ENCODE measurements around the gene SYTL3. TPM values are rescaled to one million over a fixed set of nuclear protein-coding genes. Genes with fewer than 3 reads are reported as not detected.

The SYTL3 gene
- total and polyA plus RNA-seq, 2 experiments from 2014 or later, result 0.07 TPM; not detected in 1

DNA sequence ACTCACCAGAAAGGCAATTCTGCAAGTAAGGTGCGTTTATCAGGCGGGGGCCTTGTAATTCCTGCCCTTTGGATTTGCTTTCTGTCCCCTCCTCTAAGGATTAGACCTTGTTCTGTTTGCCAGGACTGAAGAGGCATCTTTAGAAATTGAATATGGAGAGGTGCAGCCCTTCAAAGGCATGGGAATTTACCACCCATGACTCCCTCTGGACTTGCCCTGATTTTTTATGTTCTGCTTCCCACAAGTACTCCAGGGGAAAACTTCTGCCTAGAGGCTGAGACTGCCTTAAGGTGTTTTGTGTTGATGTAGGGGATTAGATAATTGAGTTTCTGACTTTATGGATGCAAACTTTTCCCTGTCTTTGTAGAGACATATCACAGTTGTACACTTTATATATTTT, 30.2 kb downstream of the SYTL3 start (continued):
- no peak for TF ChIP-seq REST (IDR thresholded peaks at IDR 0.05; ENCODE audit: unreplicated experiment)
- TF ChIP-seq STAT1 (IDR thresholded peaks at IDR 0.05; ENCODE audit: unreplicated experiment), result no peak
- TF ChIP-seq EZH2 (IDR thresholded peaks at IDR 0.05; ENCODE audit: low read depth, unreplicated experiment), result no peak
- TF ChIP-seq ZNF114 (CRISPR knock-in tag; IDR thresholded peaks at IDR 0.05), result no peak
- no peak for TF ChIP-seq JUNB (IDR thresholded peaks at IDR 0.05; ENCODE audit: unreplicated experiment)
- TF ChIP-seq ZNF331 (CRISPR knock-in tag; IDR thresholded peaks at IDR 0.05; ENCODE audit: low read depth), result no peak
- no peak for TF ChIP-seq EZH2phosphoT487 (IDR thresholded peaks at IDR 0.05; ENCODE audit: unreplicated experiment)
- no peak for TF ChIP-seq ETS1 (IDR thresholded peaks at IDR 0.05)
- TF ChIP-seq NANOG (IDR thresholded peaks at IDR 0.05; ENCODE audit: borderline replicate concordance), result no peak

DNA sequence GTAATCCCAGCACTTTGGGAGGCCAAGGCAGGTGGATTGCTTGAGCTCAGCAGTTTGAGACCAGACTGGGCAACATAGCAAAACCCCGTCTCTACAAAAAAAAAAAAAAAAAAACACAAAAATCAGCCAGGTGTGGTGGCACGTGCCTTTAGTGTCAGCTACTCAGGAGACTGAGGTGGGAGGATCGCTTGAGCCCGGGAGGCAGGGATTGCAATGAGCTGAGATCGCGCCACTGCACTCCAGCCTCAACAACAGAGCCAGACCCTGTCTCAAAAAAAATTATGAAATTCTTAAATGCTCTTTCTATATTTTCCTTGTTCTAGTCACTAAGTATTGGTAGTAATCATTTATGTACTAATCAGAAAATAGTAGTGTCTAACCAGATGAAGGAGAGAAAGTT, 30.6 kb downstream of the SYTL3 start:
- H3K79me2 ChIP-seq (replicated peaks; ENCODE audit: insufficient read depth), result no peaks in the 10 kb centered on the region
- H4K20me1 ChIP-seq (replicated peaks; ENCODE audit: insufficient read depth), result no peaks in the 10 kb centered on the region
- H3F3A ChIP-seq (replicated peaks; ENCODE audit: low read depth), result no peaks in the 10 kb centered on the region
- no peak overlapping the region for H3K27ac ChIP-seq (ENCODE audit: low read depth)
- H3K4me1 Mint-ChIP-seq, result peaks cover 11% of the 10 kb centered on the region; the same call in 2 of the 3 replicates
- peaks cover 3% of the 10 kb centered on the region; the same call in 1 of the 3 replicates for H3K9me3 Mint-ChIP-seq
- no peak overlapping the region for H3K4me2 ChIP-seq
- no peaks in the 10 kb centered on the region for H3K36me3 ChIP-seq (ENCODE audit: insufficient read depth)
- no peaks in the 10 kb centered on the region for H3K27me3 ChIP-seq (ENCODE audit: insufficient read depth)
- ATAC-seq (no peak), DNase-seq (ENCODE audit: low spot score) (no peak)
- no peaks in the 10 kb centered on the region for H3K4me1 ChIP-seq (ENCODE audit: insufficient read depth)
- no peak overlapping the region for H3K4me3 ChIP-seq
- no peak overlapping the region for H3K27ac Mint-ChIP-seq
- H3K36me3 Mint-ChIP-seq (ENCODE audit: low read depth), result no peaks in the 10 kb centered on the region
- H3K9me2 ChIP-seq (ENCODE audit: insufficient read depth), result no peaks in the 10 kb centered on the region
- H3K4me3 Mint-ChIP-seq, result no peak overlapping the region
- peaks cover 1% of the 10 kb centered on the region for H3K27me3 Mint-ChIP-seq (ENCODE audit: insufficient read depth, low read depth, poor library complexity)
- H2AFZ ChIP-seq, result no peak overlapping the region
- TF ChIP-seq POLR2AphosphoS5 (IDR thresholded peaks at IDR 0.05; ENCODE audit: low read depth), result no peak
- TF ChIP-seq STAT1 (IDR thresholded peaks at IDR 0.05; ENCODE audit: unreplicated experiment), result no peak
- TF ChIP-seq, protein P1, sequence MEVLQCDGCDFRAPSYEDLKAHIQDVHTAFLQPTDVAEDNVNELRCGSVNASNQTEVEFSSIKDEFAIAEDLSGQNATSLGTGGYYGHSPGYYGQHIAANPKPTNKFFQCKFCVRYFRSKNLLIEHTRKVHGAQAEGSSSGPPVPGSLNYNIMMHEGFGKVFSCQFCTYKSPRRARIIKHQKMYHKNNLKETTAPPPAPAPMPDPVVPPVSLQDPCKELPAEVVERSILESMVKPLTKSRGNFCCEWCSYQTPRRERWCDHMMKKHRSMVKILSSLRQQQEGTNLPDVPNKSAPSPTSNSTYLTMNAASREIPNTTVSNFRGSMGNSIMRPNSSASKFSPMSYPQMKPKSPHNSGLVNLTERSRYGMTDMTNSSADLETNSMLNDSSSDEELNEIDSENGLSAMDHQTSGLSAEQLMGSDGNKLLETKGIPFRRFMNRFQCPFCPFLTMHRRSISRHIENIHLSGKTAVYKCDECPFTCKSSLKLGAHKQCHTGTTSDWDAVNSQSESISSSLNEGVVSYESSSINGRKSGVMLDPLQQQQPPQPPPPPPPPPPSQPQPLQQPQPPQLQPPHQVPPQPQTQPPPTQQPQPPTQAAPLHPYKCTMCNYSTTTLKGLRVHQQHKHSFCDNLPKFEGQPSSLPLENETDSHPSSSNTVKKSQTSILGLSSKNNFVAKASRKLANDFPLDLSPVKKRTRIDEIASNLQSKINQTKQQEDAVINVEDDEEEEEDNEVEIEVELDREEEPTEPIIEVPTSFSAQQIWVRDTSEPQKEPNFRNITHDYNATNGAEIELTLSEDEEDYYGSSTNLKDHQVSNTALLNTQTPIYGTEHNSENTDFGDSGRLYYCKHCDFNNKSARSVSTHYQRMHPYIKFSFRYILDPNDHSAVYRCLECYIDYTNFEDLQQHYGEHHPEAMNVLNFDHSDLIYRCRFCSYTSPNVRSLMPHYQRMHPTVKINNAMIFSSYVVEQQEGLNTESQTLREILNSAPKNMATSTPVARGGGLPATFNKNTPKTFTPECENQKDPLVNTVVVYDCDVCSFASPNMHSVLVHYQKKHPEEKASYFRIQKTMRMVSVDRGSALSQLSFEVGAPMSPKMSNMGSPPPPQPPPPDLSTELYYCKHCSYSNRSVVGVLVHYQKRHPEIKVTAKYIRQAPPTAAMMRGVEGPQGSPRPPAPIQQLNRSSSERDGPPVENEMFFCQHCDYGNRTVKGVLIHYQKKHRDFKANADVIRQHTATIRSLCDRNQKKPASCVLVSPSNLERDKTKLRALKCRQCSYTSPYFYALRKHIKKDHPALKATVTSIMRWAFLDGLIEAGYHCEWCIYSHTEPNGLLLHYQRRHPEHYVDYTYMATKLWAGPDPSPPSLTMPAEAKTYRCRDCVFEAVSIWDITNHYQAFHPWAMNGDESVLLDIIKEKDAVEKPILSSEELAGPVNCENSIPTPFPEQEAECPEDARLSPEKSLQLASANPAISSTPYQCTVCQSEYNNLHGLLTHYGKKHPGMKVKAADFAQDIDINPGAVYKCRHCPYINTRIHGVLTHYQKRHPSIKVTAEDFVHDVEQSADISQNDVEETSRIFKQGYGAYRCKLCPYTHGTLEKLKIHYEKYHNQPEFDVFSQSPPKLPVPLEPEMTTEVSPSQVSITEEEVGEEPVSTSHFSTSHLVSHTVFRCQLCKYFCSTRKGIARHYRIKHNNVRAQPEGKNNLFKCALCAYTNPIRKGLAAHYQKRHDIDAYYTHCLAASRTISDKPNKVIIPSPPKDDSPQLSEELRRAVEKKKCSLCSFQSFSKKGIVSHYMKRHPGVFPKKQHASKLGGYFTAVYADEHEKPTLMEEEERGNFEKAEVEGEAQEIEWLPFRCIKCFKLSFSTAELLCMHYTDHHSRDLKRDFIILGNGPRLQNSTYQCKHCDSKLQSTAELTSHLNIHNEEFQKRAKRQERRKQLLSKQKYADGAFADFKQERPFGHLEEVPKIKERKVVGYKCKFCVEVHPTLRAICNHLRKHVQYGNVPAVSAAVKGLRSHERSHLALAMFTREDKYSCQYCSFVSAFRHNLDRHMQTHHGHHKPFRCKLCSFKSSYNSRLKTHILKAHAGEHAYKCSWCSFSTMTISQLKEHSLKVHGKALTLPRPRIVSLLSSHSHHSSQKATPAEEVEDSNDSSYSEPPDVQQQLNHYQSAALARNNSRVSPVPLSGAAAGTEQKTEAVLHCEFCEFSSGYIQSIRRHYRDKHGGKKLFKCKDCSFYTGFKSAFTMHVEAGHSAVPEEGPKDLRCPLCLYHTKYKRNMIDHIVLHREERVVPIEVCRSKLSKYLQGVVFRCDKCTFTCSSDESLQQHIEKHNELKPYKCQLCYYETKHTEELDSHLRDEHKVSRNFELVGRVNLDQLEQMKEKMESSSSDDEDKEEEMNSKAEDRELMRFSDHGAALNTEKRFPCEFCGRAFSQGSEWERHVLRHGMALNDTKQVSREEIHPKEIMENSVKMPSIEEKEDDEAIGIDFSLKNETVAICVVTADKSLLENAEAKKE (CRISPR knock-in tag; IDR thresholded peaks at IDR 0.05), result no peak
- no peak for TF ChIP-seq ETS1 (IDR thresholded peaks at IDR 0.05)
- TF ChIP-seq ZNF114 (CRISPR knock-in tag; IDR thresholded peaks at IDR 0.05), result no peak
